Measurements from ENCODE around the gene WBP11.
A peak's percentile ranks its signal among the peaks of the same experiment; 100 is the strongest.
"Not testable (repeated sequence)": the region's sequence is repeated elsewhere in the genome, so short reads cannot be mapped to it uniquely, and the experiment has no call there.

Gene WBP11

GRCh38 chr12:14771651-14772137 lies 31.6 kb downstream of the WBP11 start:
- FAIRE-seq, result no peak

GRCh38 chr12:14770496-14771461 lies 32.5 kb downstream of the WBP11 start:
- FAIRE-seq, result peak; percentile 29

GRCh38 chr12:14769969-14770495 lies 33.2 kb downstream of the WBP11 start:
- no peak for FAIRE-seq

- FAIRE-seq, result no peak
These were observed 33.8 kb downstream of the WBP11 start for GRCh38 chr12:14769466-14769968.

- no peak for FAIRE-seq
These were observed 34.4 kb downstream of the WBP11 start for GRCh38 chr12:14768823-14769405.

GRCh38 chr12:14767617-14768016 lies 35.7 kb downstream of the WBP11 start:
- FAIRE-seq, result no peak

GRCh38 chr12:14766649-14767215 lies 36.5 kb downstream of the WBP11 start:
- FAIRE-seq, result no peak

GRCh38 chr12:14766020-14766419 lies 37.3 kb downstream of the WBP11 start:
- FAIRE-seq, result not testable (repeated sequence)

- no peak for FAIRE-seq
These were observed 37.9 kb downstream of the WBP11 start for GRCh38 chr12:14765398-14765797.

- not testable (repeated sequence) for FAIRE-seq
These were observed 43.5 kb downstream of the WBP11 start for GRCh38 chr12:14759711-14760280.

- no peak for FAIRE-seq
These were observed 46.7 kb downstream of the WBP11 start for GRCh38 chr12:14756334-14757143.

GRCh38 chr12:14751986-14752385 lies 51.3 kb downstream of the WBP11 start:
- no peak for FAIRE-seq

GRCh38 chr12:14743061-14743460 lies 60.2 kb downstream of the WBP11 start:
- FAIRE-seq, result no peak

- no peak for FAIRE-seq
These were observed 61.3 kb downstream of the WBP11 start for GRCh38 chr12:14741942-14742341.

- no peak for FAIRE-seq
These were observed 62.1 kb downstream of the WBP11 start for GRCh38 chr12:14741153-14741552.

- not testable (repeated sequence) for FAIRE-seq
These were observed 66.8 kb downstream of the WBP11 start for GRCh38 chr12:14736441-14736840.
